ENCODE results near the gene MPP4. TPM values are rescaled to one million over a fixed set of nuclear protein-coding genes. Genes with fewer than 3 reads are reported as not detected.
"Not testable (repeated sequence)": the region's sequence is repeated elsewhere in the genome, so short reads cannot be mapped to it uniquely, and the experiment has no call there.

The MPP4 gene
- total RNA-seq, 3 donors from 2014 or later, result not detected

DNA sequence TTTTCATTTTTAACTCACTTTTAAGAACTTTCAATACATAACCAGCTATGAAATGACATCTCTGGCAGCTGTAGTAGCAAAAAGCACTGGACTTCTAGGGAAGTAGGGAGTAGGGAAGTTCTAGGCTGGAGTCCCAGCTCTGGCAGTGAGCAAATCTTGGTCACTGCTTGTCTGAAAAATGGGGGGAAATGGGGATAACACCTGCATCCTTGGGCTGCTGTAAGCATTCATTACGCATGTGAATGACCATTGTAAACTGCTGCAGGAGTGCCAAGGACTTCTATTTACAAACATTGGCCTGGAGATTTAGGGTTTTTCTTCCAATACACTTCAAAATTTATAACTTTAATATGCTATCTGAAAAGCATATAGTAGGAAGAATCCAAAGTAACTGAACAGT, 972 bp upstream of the MPP4 start:
- H3K36me3 Mint-ChIP-seq (ENCODE audit: insufficient read depth), result peaks cover 21% of the 10 kb centered on the region
- no peak for DNase-seq
- ATAC-seq, result no peak
- peaks cover 3% of the 10 kb centered on the region for H3K4me1 Mint-ChIP-seq (ENCODE audit: low read depth)
- H3K27me3 Mint-ChIP-seq (ENCODE audit: low read depth), result no peaks in the 10 kb centered on the region
- H3K9me3 Mint-ChIP-seq, result no peaks in the 10 kb centered on the region
- no peak overlapping the region for H3K4me3 Mint-ChIP-seq

DNA sequence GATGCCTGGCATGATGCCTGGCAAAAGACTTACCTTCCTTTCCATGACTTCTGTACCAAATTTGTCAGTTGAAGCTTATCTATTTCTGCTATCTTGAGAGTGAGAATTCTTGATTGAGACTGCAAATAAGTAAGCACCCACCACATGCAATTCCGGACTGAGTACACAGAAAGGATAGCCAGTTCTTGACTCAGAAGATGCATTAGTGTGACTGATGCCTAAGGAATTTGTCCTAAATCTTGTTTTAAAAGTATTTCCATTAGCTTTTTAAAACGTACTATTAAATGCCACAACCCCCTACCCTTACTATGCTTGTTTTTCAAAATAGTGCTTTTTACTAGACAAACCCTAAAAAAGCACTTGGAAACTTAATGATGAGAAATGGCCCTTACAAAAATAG, 545 bp downstream of the MPP4 start:
- H3K4me3 Mint-ChIP-seq, result no peak overlapping the region
- DNase-seq, result no peak
- H3K9me3 Mint-ChIP-seq, result no peaks in the 10 kb centered on the region
- H3K4me1 Mint-ChIP-seq (ENCODE audit: low read depth), result peaks cover 3% of the 10 kb centered on the region
- no peak for ATAC-seq
- H3K27me3 Mint-ChIP-seq (ENCODE audit: low read depth), result no peaks in the 10 kb centered on the region
- peaks cover 10% of the 10 kb centered on the region for H3K36me3 Mint-ChIP-seq (ENCODE audit: insufficient read depth)

DNA sequence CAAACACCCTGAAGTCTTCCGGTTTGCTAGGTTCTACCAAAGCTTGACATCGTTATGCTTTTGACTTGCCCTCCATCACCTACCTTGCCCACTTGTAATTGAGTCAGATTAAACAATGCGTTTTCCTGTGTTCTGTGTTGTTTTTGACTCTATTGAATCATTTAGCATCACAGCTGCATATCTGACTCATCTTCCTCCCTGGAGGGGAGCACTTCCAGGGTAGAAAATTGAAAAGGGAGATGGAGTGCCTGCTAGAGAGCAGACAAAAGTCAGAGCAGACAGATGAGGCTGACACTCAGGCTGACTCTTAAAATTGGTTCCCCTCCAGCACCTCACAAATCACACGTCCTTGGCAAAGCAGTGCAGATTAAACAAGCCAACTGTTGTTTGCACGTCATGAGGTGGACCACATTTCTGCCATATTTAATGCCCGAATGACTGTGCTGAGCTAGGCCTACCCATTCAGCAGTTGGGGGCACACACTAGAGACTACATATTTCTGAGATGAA, 2.2 kb downstream of the MPP4 start:
- no peak overlapping the region for H3K4me3 Mint-ChIP-seq
- no peak for ATAC-seq

DNA sequence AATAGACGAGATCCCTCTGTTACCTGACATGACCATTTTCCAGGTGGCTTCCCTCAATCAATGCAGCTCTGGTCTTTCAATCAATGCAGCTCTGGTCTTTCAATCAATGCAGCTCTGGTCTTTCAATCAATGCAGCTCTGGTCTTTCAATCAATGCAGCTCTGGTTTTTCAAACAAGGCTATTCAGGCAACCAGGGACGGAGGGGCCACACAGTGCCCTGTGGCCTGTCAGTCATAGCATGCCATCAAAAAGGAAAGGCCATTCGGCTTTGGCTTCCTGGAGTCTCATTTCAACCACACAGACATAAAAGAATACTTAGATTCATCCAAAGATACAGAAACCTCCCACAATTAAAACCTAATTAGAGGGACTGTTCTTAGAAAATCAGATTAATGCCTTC, 13.3 kb downstream of the MPP4 start:
- peaks cover 16% of the 10 kb centered on the region for H3K27me3 Mint-ChIP-seq (ENCODE audit: low read depth)
- H3K9me3 Mint-ChIP-seq, result no peaks in the 10 kb centered on the region
- no peak overlapping the region for H3K4me3 Mint-ChIP-seq
- no peaks in the 10 kb centered on the region for H3K36me3 Mint-ChIP-seq (ENCODE audit: insufficient read depth)
- ATAC-seq, result no peak
- no peaks in the 10 kb centered on the region for H3K4me1 Mint-ChIP-seq (ENCODE audit: low read depth)
- DNase-seq, result no peak

More for the DNA sequence above, 2.2 kb downstream of the MPP4 start:
- DNase-seq, result no peak
- H3K27me3 Mint-ChIP-seq (ENCODE audit: low read depth), result no peaks in the 10 kb centered on the region
- no peaks in the 10 kb centered on the region for H3K9me3 Mint-ChIP-seq
- peaks cover 9% of the 10 kb centered on the region for H3K36me3 Mint-ChIP-seq (ENCODE audit: insufficient read depth)
- peaks cover 3% of the 10 kb centered on the region for H3K4me1 Mint-ChIP-seq (ENCODE audit: low read depth)

DNA sequence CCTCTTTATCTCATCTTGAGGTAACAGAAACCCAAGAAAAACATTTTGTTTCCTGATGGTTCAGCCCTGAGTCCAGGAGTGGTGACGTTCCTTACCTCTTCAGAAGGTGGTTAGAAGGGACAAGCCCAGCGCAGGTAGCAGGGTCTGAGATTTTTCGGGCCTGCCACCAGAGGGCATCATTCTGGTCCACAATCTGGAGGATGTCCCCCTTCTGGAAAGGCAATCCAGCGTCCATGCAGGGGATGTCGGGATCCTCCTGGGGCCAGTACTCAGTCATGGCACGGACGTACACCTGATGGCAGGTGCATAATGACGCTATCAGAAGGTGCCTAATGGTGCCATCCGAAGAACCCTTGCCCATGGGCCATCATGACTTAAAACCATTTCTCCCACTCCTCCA, 17.7 kb downstream of the MPP4 start:
- Mint-ChIP-seq H3K4me1 (ENCODE audit: low read depth) (no peaks in the 10 kb centered on the region), H3K9me3 (no peaks in the 10 kb centered on the region), H3K4me3 (no peak overlapping the region), H3K27me3 (ENCODE audit: low read depth) (peaks cover 12% of the 10 kb centered on the region), H3K36me3 (ENCODE audit: insufficient read depth) (no peaks in the 10 kb centered on the region)
- ATAC-seq (no peak), DNase-seq (no peak)

DNA sequence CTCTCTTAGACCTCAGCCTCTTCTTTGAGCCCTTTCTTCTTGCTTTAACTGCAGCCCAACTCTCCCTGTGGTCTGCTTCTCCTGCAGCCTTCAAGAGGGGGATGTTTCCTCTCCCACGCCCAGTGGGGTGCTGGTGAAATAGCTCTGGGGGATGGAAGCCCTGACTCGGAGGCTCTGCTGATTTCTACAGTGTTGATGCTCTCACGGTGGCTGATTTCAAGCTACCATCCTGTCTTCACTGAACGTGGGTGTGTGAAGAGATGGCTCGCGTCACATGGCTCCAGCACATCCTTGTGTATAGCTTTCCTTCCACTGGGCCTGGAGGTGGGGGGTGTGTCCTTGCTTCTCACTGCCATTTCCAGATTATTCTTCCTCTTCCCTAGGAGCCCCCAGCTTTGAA, 20.0 kb downstream of the MPP4 start:
- peaks cover 12% of the 10 kb centered on the region for H3K27me3 Mint-ChIP-seq (ENCODE audit: low read depth)
- no peaks in the 10 kb centered on the region for H3K4me1 Mint-ChIP-seq (ENCODE audit: low read depth)
- DNase-seq (no peak), ATAC-seq (no peak)
- no peak overlapping the region for H3K4me3 Mint-ChIP-seq
- no peaks in the 10 kb centered on the region for H3K36me3 Mint-ChIP-seq (ENCODE audit: insufficient read depth)
- H3K9me3 Mint-ChIP-seq, result no peaks in the 10 kb centered on the region

DNA sequence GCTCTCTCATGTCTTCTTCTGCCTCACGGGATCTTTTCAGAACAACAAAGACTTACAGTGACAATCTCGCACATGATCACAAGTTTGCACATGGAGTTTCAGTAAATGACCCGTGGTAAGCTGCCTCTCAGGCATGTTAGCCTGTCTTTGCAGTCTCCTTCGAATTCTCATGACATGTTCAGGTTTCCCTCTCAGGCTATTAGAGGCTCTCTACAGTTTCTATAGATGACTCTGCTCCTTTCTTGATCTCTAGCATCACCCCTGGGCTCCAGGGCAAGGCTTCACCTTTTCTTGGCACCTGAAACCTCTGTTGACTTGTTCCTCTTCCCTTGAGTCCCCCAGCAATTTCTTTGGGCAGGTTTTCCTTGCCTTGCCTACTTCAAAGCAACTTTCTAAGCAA, 23.0 kb downstream of the MPP4 start:
- ATAC-seq, result no peak
- no peaks in the 10 kb centered on the region for H3K9me3 Mint-ChIP-seq
- H3K27me3 Mint-ChIP-seq (ENCODE audit: low read depth), result no peaks in the 10 kb centered on the region
- no peak overlapping the region for H3K4me3 Mint-ChIP-seq
- no peaks in the 10 kb centered on the region for H3K4me1 Mint-ChIP-seq (ENCODE audit: low read depth)
- DNase-seq, result no peak
- no peaks in the 10 kb centered on the region for H3K36me3 Mint-ChIP-seq (ENCODE audit: insufficient read depth)

DNA sequence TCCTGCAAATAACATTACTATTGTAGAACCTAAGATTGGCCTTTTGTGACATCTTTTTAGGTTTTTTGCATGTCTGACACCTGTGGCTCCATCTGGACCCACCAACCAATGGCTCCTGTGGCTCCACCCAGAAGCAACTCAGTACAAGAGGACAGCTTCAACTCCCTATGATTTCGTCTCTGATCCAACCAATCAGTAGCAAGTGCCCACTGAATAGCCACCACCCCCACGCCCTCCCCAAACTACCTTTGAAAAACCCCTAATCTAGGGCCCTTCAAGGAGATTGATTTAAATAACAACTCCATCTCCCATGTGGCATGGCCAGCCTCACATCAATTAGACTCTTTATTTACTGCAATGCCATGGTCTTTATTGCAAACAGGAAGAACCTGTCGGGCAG, 23.6 kb downstream of the MPP4 start:
- Mint-ChIP-seq H3K36me3 (ENCODE audit: insufficient read depth) (no peaks in the 10 kb centered on the region), H3K9me3 (no peaks in the 10 kb centered on the region), H3K4me1 (ENCODE audit: low read depth) (no peaks in the 10 kb centered on the region), H3K4me3 (no peak overlapping the region), H3K27me3 (ENCODE audit: low read depth) (no peaks in the 10 kb centered on the region)
- no peak for ATAC-seq
- DNase-seq, result no peak

DNA sequence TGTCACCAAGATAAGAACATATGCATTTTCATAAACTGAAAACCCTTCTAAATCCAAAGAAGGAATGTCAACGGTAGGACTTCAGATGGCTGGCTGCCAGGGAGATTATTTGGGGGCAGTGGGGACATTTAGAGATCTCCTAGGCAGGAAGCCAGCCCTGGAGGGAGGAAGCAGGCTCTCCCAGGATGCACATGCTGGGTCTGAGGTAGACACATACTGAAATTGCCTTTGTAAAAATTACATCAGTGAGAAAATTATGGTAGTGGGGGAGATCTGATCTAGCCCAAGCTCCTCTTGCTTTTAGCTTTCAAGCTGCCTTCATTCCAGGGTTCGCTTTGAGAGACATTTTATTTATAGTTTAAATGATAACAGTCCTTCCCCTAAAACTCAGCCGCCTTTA, 24.1 kb downstream of the MPP4 start:
- H3K4me1 Mint-ChIP-seq (ENCODE audit: low read depth), result no peaks in the 10 kb centered on the region
- ATAC-seq (no peak), DNase-seq (no peak)
- H3K9me3 Mint-ChIP-seq, result no peaks in the 10 kb centered on the region
- H3K4me3 Mint-ChIP-seq, result no peak overlapping the region
- H3K36me3 Mint-ChIP-seq (ENCODE audit: insufficient read depth), result no peaks in the 10 kb centered on the region
- H3K27me3 Mint-ChIP-seq (ENCODE audit: low read depth), result no peaks in the 10 kb centered on the region

DNA sequence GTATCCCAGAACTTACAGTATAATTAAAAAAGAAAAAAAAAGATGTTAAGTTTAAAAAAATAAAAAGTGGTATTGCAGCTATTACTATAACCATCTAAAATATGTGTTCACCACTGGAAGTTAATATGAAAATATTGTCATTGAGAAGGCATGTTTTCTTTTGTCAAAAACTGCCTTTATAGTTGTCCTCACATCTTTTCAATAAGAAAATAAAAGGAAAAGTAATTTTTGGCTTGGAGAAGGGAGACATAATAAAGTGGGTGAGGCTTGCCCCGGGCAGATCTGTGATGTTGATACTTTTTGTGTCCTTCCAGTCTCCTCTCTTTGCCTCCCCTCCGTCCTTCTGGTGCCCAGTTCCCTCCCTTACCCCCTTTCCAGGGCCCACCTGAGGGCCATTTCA, 24.9 kb downstream of the MPP4 start:
- Mint-ChIP-seq H3K4me1 (ENCODE audit: low read depth) (no peaks in the 10 kb centered on the region), H3K27me3 (ENCODE audit: low read depth) (no peaks in the 10 kb centered on the region), H3K9me3 (no peaks in the 10 kb centered on the region), H3K4me3 (no peak overlapping the region), H3K36me3 (ENCODE audit: insufficient read depth) (no peaks in the 10 kb centered on the region)
- ATAC-seq, result no peak
- DNase-seq, result no peak

DNA sequence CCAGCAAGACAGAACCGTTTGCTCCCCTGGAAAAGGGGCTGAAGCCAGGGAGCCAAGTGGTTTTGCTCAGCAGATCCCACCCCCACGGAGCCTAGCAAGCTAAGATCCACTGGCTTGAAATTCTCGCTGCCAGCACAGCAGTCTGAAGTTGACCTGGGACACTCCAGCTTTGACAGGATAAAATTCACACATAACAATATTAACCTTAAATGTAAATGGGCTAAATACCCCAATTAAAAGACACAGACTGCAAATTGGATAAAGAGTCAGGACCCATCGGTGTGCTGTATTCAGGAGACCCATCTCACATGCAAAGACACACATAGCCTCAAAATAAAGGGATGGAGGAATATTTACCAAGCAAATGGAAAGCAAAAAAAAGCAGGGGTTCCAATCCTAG, 27.2 kb downstream of the MPP4 start:
- H3K4me3 Mint-ChIP-seq; H3K27me3 Mint-ChIP-seq (ENCODE audit: low read depth); H3K9me3 Mint-ChIP-seq; ATAC-seq; H3K36me3 Mint-ChIP-seq (ENCODE audit: insufficient read depth); H3K4me1 Mint-ChIP-seq (ENCODE audit: low read depth); DNase-seq: not testable (repeated sequence)

DNA sequence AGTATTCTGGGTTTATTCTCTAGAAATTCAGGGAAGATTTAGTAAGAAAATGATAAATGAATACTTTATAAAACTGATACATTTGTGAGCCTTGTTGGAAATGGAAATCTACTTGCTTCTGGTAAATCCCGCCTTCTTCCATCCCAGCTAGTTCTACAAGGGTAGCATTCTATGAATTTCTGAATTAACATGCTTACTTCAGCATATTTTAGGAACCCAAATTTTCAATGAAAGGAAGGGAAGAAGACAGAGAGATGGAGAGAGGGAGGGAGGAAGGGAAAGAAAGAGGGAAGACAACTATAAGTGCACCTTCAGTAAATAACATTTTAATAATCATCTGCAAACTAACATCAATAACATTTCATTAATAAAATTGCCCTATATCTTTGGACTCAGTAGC, 28.6 kb downstream of the MPP4 start:
- DNase-seq (no peak), ATAC-seq (no peak)
- Mint-ChIP-seq H3K36me3 (ENCODE audit: insufficient read depth) (no peaks in the 10 kb centered on the region), H3K9me3 (no peaks in the 10 kb centered on the region), H3K4me3 (no peak overlapping the region), H3K4me1 (ENCODE audit: low read depth) (no peaks in the 10 kb centered on the region), H3K27me3 (ENCODE audit: low read depth) (no peaks in the 10 kb centered on the region)

DNA sequence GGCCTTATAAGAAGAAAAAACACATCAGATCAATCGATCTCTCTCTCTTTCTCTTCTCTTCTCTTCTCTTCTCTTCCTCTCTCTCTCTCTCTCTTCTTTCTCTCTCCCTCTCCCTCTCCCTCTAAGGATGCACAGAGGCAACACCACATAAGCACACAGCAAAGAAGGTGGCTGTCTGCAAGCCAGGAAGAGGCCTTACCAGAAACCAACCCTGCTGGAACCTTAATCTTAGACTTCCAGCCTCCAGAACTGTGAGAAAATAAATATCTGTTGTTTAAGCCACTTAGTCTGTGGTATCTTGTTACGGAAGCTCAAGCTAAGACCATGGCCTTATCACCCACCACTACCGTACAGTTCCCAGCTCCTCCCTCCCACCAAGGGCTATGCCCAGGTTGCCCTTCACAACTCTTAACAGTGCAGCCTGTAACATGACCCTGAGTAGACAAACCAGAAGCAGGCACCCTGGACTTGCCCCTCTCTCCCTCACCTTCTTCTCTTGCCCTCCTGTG, 30.0 kb downstream of the MPP4 start:
- DNase-seq (no peak), ATAC-seq (no peak)
- Mint-ChIP-seq H3K27me3 (ENCODE audit: low read depth) (no peaks in the 10 kb centered on the region), H3K4me1 (ENCODE audit: low read depth) (no peaks in the 10 kb centered on the region), H3K9me3 (no peaks in the 10 kb centered on the region), H3K36me3 (ENCODE audit: insufficient read depth) (no peaks in the 10 kb centered on the region), H3K4me3 (no peak overlapping the region)

DNA sequence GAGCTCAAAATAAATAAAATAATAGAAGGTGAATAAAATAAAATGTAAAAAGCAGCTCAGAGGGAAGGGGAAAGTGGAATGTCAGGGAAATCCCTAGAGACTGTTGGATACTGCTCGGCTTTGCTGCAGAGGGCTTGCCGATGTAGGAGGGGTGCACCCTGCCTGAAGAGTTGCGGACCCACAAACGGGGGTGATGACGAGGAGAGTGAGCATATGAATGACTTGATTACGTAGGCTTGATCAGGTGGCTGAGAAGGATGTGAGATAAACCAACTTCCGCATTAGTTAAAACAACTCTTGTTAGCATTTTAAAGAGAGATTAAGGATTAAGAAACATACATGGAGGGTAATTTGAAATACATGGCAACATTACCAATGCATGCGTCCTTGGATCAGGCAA, 34.1 kb downstream of the MPP4 start:
- H3K9me3 Mint-ChIP-seq, result no peaks in the 10 kb centered on the region
- no peaks in the 10 kb centered on the region for H3K36me3 Mint-ChIP-seq (ENCODE audit: insufficient read depth)
- H3K27me3 Mint-ChIP-seq (ENCODE audit: low read depth), result no peaks in the 10 kb centered on the region
- DNase-seq (no peak), ATAC-seq (no peak)
- no peak overlapping the region for H3K4me3 Mint-ChIP-seq
- no peaks in the 10 kb centered on the region for H3K4me1 Mint-ChIP-seq (ENCODE audit: low read depth)

DNA sequence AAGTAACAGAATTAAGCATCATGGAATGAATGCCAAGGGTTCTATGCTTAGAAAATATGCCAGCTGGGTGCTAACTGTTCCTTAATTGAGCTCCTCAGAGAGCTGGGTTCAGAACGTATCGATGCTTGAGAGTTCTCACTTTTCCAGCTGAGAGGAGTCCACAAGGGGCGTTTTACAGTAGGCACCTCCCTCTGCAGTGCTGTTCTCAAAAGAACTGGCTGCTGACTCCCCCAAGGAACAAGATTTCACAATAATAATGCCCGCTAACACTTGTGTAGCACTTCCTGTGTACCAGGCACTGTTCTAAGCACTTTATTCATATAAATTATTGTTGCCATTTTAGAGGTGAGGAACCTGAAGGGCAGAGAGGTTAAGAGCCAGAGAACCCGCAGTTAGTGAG, 37.1 kb downstream of the MPP4 start:
- Mint-ChIP-seq H3K27me3 (ENCODE audit: low read depth) (no peaks in the 10 kb centered on the region), H3K4me1 (ENCODE audit: low read depth) (no peaks in the 10 kb centered on the region), H3K36me3 (ENCODE audit: insufficient read depth) (no peaks in the 10 kb centered on the region), H3K4me3 (no peak overlapping the region), H3K9me3 (no peaks in the 10 kb centered on the region)
- DNase-seq (no peak), ATAC-seq (no peak)

All from activated T-cell treated with anti-CD3 and anti-CD28 coated beads, Interleukin-2, amount 50 U/mL, for 4 hours (primary cell).